GM23338 (cell line): ENCODE measurements around the gene CANX. TPM values are rescaled to one million over a fixed set of nuclear protein-coding genes. Genes with fewer than 3 reads are reported as not detected.
"Not testable (repeated sequence)": the region's sequence is repeated elsewhere in the genome, so short reads cannot be mapped to it uniquely, and the experiment has no call there.

ENCODE experiments used
- ATAC-seq: fragments of 200-7000 bp; cut with Tn5 transposase; 3 replicates; pipeline ENCODE4 v1.9.1; 2020
- DNase-seq: peaks from one replicate; pipeline ENCODE4 v3.0.0-alpha.2; 2015; ENCODE audit warnings: low spot score
- H2AFZ ChIP-seq: fragments of 200-600 bp; sonication (generic); 2 replicates; pipeline ENCODE4 v1.8.0; 2016; ENCODE audit warnings: antibody characterized with exemption, mild to moderate bottlenecking, moderate library complexity
- H3F3A ChIP-seq: fragments of 200-600 bp; sonication (generic); replicated peaks from 2 replicates; pipeline ENCODE4 v1.8.0; 2017; ENCODE audit warnings: antibody characterized with exemption, mixed run types, low read depth
- H3K27ac ChIP-seq: fragments of 200-600 bp; sonication (generic); 2 replicates; pipeline ENCODE4 v1.6.1; 2016; ENCODE audit warnings: low read depth
- H3K27me3 ChIP-seq: fragments of 200-600 bp; sonication (generic); 2 replicates; pipeline ENCODE4 v1.8.0; 2016; ENCODE audit warnings: mild to moderate bottlenecking, mixed run types, moderate library complexity; ENCODE audit not compliant: insufficient read depth
- H3K36me3 ChIP-seq: fragments of 200-600 bp; sonication (generic); 2 replicates; pipeline ENCODE4 v1.8.0; 2016; ENCODE audit warnings: mild to moderate bottlenecking; ENCODE audit not compliant: insufficient read depth
- H3K4me1 ChIP-seq: fragments of 200-600 bp; sonication (generic); 2 replicates; pipeline ENCODE4 v1.8.0; 2016; ENCODE audit warnings: mild to moderate bottlenecking, moderate library complexity; ENCODE audit not compliant: insufficient read depth
- H3K4me2 ChIP-seq: fragments of 200-600 bp; sonication (generic); 2 replicates; pipeline ENCODE4 v1.7.1; 2017; ENCODE audit warnings: mixed run types
- H3K4me3 ChIP-seq: fragments of 200-600 bp; sonication (generic); 2 replicates; pipeline ENCODE4 v1.6.1; 2016; ENCODE audit warnings: mixed run types
- H3K79me2 ChIP-seq: fragments of 200-600 bp; sonication (generic); replicated peaks from 2 replicates; pipeline ENCODE4 v1.8.0; 2017; ENCODE audit warnings: mild to moderate bottlenecking; ENCODE audit not compliant: insufficient read depth
- H3K9me2 ChIP-seq: fragments of 200-600 bp; sonication (generic); 2 replicates; pipeline ENCODE4 v1.8.0; 2017; ENCODE audit not compliant: insufficient read depth
- H4K20me1 ChIP-seq: fragments of 200-600 bp; sonication (generic); replicated peaks from 2 replicates; pipeline ENCODE4 v1.8.0; 2017; ENCODE audit warnings: mild to moderate bottlenecking; ENCODE audit not compliant: insufficient read depth
- H3K27ac Mint-ChIP-seq: 2 replicates; pipeline ENCODE4 v1.8.0; 2020; ENCODE audit warnings: inconsistent platforms, mild to moderate bottlenecking, moderate library complexity, mixed read lengths
- H3K27me3 Mint-ChIP-seq: 3 replicates; pipeline ENCODE4 v1.8.0; 2022; ENCODE audit warnings: low read depth, mild to moderate bottlenecking, moderate library complexity, mixed read lengths, inconsistent platforms; ENCODE audit not compliant: insufficient read depth, poor library complexity
- H3K36me3 Mint-ChIP-seq: 3 replicates; pipeline ENCODE4 v1.8.0; 2021; ENCODE audit warnings: low read depth, mild to moderate bottlenecking, inconsistent platforms, moderate library complexity, mixed read lengths
- H3K4me1 Mint-ChIP-seq: 3 replicates; pipeline ENCODE4 v1.8.0; 2020; ENCODE audit warnings: mild to moderate bottlenecking, inconsistent platforms, mixed read lengths
- H3K4me3 Mint-ChIP-seq: 3 replicates; pipeline ENCODE4 v1.8.0; 2021; ENCODE audit warnings: moderate library complexity, mild to moderate bottlenecking, inconsistent platforms, mixed read lengths
- H3K9me3 Mint-ChIP-seq: 3 replicates; pipeline ENCODE4 v1.8.0; 2020; ENCODE audit warnings: moderate library complexity, mild to moderate bottlenecking, inconsistent platforms, mixed read lengths
- CREB1 ChIP-seq: fragments of 250-450 bp; sonication (Bioruptor Pico); IDR thresholded peaks from 2 replicates; pipeline ENCODE4 v1.5.0; 2020; ENCODE audit warnings: low read depth, mild to moderate bottlenecking, moderate library complexity
- EZH2phosphoT487 ChIP-seq: fragments of 200-600 bp; sonication (generic); IDR thresholded peaks from one replicate; pipeline ENCODE4 v1.8.1; 2018; ENCODE audit warnings: antibody characterized with exemption; ENCODE audit not compliant: unreplicated experiment
- JUNB ChIP-seq: IDR thresholded peaks from one replicate; pipeline ENCODE4 v1.6.1; 2016; ENCODE audit warnings: antibody characterized with exemption; ENCODE audit not compliant: unreplicated experiment
- POLR2AphosphoS5 ChIP-seq: IDR thresholded peaks from 2 replicates; pipeline ENCODE4 v1.6.1; 2016; ENCODE audit warnings: antibody characterized with exemption, low read depth
- ZNF114 ChIP-seq: fragments of 250-450 bp; sonication (Bioruptor Pico); IDR thresholded peaks from 2 replicates; pipeline ENCODE4 v1.5.0; 2020; ENCODE audit warnings: mild to moderate bottlenecking, moderate library complexity
- ZNF331 ChIP-seq: fragments of 250-450 bp; sonication (Bioruptor Pico); IDR thresholded peaks from 2 replicates; pipeline ENCODE4 v1.5.0; 2020; ENCODE audit warnings: low read depth, mild to moderate bottlenecking, moderate library complexity
- polyA plus RNA-seq: library from polyadenylated mRNA; unstranded; fragments of >200 nt; fragmentation: Nextera tagmentation; extraction: Ambion mirVana; gene quantifications from 2 replicates; pipeline ENCODE4 v1.2.1, GENCODE V29; 2016
- total RNA-seq: library from RNA; depleted of rRNA; stranded (reverse); fragments of >200 nt; shearing (Covaris generic); gene quantifications from 2 replicates; pipeline ENCODE4 v1.2.3, GENCODE V29; 2014
- TF ChIP-seq, protein P1 (sequence below): IDR thresholded peaks from 2 replicates; pipeline ENCODE4 v1.6.1; 2016; ENCODE audit warnings: antibody characterized with exemption

Gene CANX
- total and polyA plus RNA-seq, 2 experiments from 2014 or later: 177 to 530 TPM

DNA sequence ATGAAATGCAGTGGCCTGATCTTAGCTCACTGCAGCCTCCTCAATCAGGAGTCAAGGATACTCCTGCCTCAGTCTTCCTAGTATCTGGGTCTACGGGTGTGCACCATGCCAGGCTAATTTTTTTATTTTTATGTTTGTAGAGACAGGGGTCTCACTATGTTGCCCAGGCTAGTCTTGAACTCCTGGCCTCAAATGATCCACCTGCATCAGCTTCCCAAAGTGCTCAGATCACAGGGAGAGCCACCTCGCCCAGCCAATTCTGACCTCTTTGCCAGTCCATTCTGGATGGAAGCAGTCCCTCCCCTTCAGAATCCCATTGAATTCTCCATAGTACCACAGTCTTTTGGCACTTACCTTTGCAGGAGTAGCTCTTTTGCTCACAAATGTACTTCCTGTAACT lies 1.7 kb upstream of the CANX start:
- H3K4me1 ChIP-seq: peaks cover 15% of the 10 kb centered on the region
- TF ChIP-seq CREB1 (CRISPR knock-in tag): no peak
- TF ChIP-seq, protein P1, sequence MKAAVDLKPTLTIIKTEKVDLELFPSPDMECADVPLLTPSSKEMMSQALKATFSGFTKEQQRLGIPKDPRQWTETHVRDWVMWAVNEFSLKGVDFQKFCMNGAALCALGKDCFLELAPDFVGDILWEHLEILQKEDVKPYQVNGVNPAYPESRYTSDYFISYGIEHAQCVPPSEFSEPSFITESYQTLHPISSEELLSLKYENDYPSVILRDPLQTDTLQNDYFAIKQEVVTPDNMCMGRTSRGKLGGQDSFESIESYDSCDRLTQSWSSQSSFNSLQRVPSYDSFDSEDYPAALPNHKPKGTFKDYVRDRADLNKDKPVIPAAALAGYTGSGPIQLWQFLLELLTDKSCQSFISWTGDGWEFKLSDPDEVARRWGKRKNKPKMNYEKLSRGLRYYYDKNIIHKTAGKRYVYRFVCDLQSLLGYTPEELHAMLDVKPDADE: no peak
- no peak for TF ChIP-seq JUNB
- H3K9me3 Mint-ChIP-seq: no peaks in the 10 kb centered on the region
- H3F3A ChIP-seq: peaks cover 4% of the 10 kb centered on the region; the same call in 1 of the 2 replicates
- H3K4me2 ChIP-seq: 0 out of 2 replicates have a peak overlapping the region, but pooled peaks have one; percentile 84
- H3K4me3 Mint-ChIP-seq: peak overlapping the region; percentile 99
- no peak for ATAC-seq
- no peak for DNase-seq
- H3K27me3 ChIP-seq: no peaks in the 10 kb centered on the region; the same call in 1 of the 2 replicates
- H3K27ac ChIP-seq: peak overlapping the region; percentile 96; the same call in 1 of the 2 replicates
- no peaks in the 10 kb centered on the region for H3K9me2 ChIP-seq
- no peaks in the 10 kb centered on the region for H3K36me3 ChIP-seq
- 0 out of 2 replicates have a peak overlapping the region, but pooled peaks have one; percentile 31 for H3K27ac Mint-ChIP-seq
- peaks cover 18% of the 10 kb centered on the region for H3K27me3 Mint-ChIP-seq
- H2AFZ ChIP-seq: no peak overlapping the region
- no peak overlapping the region for H3K4me3 ChIP-seq
- peaks cover 13% of the 10 kb centered on the region for H3K4me1 Mint-ChIP-seq
- H4K20me1 ChIP-seq: peaks cover 21% of the 10 kb centered on the region
- peaks cover 22% of the 10 kb centered on the region for H3K36me3 Mint-ChIP-seq
- H3K79me2 ChIP-seq: peaks cover 33% of the 10 kb centered on the region

DNA sequence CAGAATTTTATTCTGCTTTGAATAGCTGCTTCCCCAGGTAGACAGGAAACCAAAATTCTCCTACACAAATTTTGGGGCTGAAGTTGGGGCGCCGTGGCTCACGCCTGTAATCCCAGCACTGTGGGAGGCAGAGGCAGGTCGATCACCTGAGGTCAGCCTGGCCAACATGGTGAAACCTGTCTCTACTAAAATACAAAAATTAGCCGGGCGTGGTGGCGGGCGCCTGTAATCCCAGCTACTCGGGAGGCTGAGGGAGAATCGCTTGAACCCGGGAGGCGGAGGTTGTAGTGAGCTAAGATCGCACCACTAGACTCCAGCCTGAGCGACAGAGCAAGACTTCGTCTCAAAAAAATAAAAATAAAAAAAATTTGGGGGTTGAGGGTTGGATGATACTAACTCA lies 1.2 kb upstream of the CANX start:
- H4K20me1 ChIP-seq: peaks cover 24% of the 10 kb centered on the region
- peak overlapping the region; percentile 84 for H3K4me2 ChIP-seq
- H3K36me3 ChIP-seq, H3K9me3 Mint-ChIP-seq, H3K9me2 ChIP-seq, ATAC-seq, H3K27me3 ChIP-seq, DNase-seq, H2AFZ ChIP-seq, H3F3A ChIP-seq: not testable (repeated sequence)
- H3K4me3 ChIP-seq: peak overlapping the region; percentile 75
- H3K27ac ChIP-seq: peak overlapping the region; percentile 96
- peak overlapping the region; percentile 99 for H3K4me3 Mint-ChIP-seq
- H3K4me1 ChIP-seq: peaks cover 15% of the 10 kb centered on the region
- peaks cover 13% of the 10 kb centered on the region for H3K4me1 Mint-ChIP-seq
- H3K79me2 ChIP-seq: peaks cover 38% of the 10 kb centered on the region
- H3K27ac Mint-ChIP-seq: peak overlapping the region; percentile 100; the same call in 1 of the 2 replicates
- H3K27me3 Mint-ChIP-seq: peaks cover 18% of the 10 kb centered on the region
- peaks cover 26% of the 10 kb centered on the region for H3K36me3 Mint-ChIP-seq

DNA sequence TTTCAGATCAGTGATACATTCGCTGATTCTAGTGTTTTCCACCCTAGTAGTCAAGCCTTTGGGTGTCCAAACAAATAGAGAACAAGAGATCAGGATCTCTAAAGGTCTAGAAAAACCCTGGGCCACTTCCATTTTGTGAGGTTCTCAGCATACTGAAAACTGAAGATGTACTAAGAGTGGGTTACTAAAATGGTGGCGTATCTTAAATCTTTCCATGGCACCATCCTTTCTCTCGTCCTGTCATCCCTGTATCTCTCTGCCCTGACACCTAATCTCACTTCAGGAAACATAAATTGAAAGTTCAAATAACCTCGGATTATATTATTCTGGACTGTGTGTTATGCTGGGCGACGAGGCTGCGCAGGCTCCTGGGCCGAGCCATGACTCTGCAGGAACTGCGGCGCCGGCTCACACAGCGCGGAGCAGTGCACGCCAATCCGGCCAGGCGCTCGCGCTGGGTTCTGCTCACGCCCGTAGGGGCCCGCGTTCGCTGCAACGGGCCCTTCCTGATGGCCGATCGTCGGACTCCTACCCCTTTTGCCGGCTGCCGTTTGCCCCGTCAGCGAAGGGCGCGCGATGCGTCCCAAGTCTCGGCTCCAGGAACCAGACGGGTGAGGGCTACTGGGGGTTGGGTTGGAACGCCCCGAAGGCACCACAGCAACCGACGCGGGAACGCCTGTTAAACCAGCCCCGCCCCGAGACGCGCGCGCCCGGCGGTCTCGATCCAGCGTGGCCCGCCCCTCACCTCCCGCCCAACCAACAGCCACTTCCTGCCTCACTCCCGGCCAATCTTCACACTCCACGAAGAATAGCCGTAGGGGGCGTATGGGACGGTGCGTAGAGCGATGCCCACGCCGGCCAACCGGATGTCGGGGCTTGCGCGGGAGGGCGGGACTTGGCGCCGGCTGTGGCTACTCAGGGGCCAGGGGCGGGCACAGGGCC lies 503 bp upstream of the CANX start:
- Histone ChIP-seq H3K4me2 (peak overlapping the region; percentile 84), H3K27ac (peak overlapping the region; percentile 96), H3K9me2 (no peaks in the 10 kb centered on the region), H3F3A (peaks cover 4% of the 10 kb centered on the region; the same call in 1 of the 2 replicates), H3K27me3 (no peaks in the 10 kb centered on the region; the same call in 1 of the 2 replicates), H2AFZ (peak overlapping the region; percentile 19; the same call in 1 of the 2 replicates), H3K36me3 (peaks cover 5% of the 10 kb centered on the region; the same call in 1 of the 2 replicates), H3K4me3 (peak overlapping the region; percentile 100), H3K79me2 (peaks cover 45% of the 10 kb centered on the region), H4K20me1 (peaks cover 29% of the 10 kb centered on the region), H3K4me1 (peaks cover 15% of the 10 kb centered on the region)
- Mint-ChIP-seq H3K27ac (peak overlapping the region; percentile 100), H3K4me3 (peak overlapping the region; percentile 99), H3K4me1 (peaks cover 13% of the 10 kb centered on the region), H3K27me3 (peaks cover 18% of the 10 kb centered on the region), H3K36me3 (peaks cover 33% of the 10 kb centered on the region), H3K9me3 (no peaks in the 10 kb centered on the region; the same call in 2 of the 3 replicates)
- ATAC-seq (peak; percentile 94), DNase-seq (peak; percentile 99)
- TF ChIP-seq ZNF114 (CRISPR knock-in tag): no peak
- no peak for TF ChIP-seq ZNF331 (CRISPR knock-in tag)
- no peak for TF ChIP-seq EZH2phosphoT487
- TF ChIP-seq CREB1 (CRISPR knock-in tag): peak; percentile 88
- TF ChIP-seq POLR2AphosphoS5: peak; percentile 79; the same call in 1 of the 2 replicates
